NCI-H146 (cell line): Measurements from ENCODE around the gene AGBL5.

Experiments
- DNase-seq: peaks from one replicate; lab custom pipeline; 2025; lab: John Stamatoyannopoulos, UW

AGBL5 gene

GRCh38 chr2:27118525-27119329 is 67.3 kb downstream of the AGBL5 start, which contains the start of gene CGREF1:
TSS of gene CGREF1 (minus strand) at chr2:27119128. CDS start at chr2:27104366, 14,762 bp downstream.
- peak; percentile 51 for DNase-seq

DNA sequence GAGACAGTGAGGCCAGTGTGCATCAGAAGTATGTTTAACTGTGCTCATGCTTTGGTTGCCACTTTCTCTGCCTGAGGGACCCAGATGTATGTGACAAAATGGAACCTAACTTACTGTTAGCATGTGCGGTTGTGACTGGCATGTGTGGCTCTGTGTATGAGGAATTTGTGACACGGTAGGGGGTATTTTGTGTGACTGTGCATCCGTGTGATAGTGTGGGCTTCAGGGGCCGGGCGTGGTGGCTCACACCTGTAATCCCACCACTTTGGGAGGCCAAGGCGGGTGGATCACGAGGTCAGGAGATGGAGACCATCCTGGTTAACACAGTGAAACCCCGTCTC is 67.8 kb downstream of the AGBL5 start:
- peak; percentile 39 for DNase-seq
